GM06990 (cell line): ENCODE measurements around the gene HSD17B8.

Experiments
- DNase-seq: peaks from one replicate; pipeline ENCODE4 v3.0.0-alpha.2; 2011; ENCODE audit not compliant: insufficient read length; ENCODE audit errors: extremely low read depth
- H3K27me3 ChIP-seq: replicated peaks from 2 replicates; pipeline ENCODE4 v1.6.0; 2011; ENCODE audit warnings: low read length; ENCODE audit not compliant: control insufficient read depth, insufficient read depth
- H3K36me3 ChIP-seq: 2 replicates; pipeline ENCODE4 v1.5.1; 2011; ENCODE audit warnings: low read length; ENCODE audit not compliant: control insufficient read depth, insufficient read depth
- H3K4me3 ChIP-seq: replicated peaks from 2 replicates; pipeline ENCODE4 v1.5.1; 2011; ENCODE audit warnings: low read depth, mild to moderate bottlenecking, control low read depth, low read length
- TF ChIP-seq, protein P1 (sequence below): IDR thresholded peaks from 2 replicates; pipeline ENCODE4 v1.5.1; 2011; ENCODE audit warnings: low read length, control low read depth, mild to moderate bottlenecking, inconsistent platforms; ENCODE audit not compliant: insufficient read depth, poor library complexity, severe bottlenecking

HSD17B8 gene

GRCh38 chr6:33177552-33178446, 26.7 kb upstream of the HSD17B8 start:
- Histone ChIP-seq H3K36me3 (no peaks in the 10 kb centered on the region), H3K27me3 (no peaks in the 10 kb centered on the region; the same call in none of the 2 replicates), H3K4me3 (no peak overlapping the region)
- TF ChIP-seq, protein P1, sequence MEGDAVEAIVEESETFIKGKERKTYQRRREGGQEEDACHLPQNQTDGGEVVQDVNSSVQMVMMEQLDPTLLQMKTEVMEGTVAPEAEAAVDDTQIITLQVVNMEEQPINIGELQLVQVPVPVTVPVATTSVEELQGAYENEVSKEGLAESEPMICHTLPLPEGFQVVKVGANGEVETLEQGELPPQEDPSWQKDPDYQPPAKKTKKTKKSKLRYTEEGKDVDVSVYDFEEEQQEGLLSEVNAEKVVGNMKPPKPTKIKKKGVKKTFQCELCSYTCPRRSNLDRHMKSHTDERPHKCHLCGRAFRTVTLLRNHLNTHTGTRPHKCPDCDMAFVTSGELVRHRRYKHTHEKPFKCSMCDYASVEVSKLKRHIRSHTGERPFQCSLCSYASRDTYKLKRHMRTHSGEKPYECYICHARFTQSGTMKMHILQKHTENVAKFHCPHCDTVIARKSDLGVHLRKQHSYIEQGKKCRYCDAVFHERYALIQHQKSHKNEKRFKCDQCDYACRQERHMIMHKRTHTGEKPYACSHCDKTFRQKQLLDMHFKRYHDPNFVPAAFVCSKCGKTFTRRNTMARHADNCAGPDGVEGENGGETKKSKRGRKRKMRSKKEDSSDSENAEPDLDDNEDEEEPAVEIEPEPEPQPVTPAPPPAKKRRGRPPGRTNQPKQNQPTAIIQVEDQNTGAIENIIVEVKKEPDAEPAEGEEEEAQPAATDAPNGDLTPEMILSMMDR: no peak
- DNase-seq: no peak

DNA sequence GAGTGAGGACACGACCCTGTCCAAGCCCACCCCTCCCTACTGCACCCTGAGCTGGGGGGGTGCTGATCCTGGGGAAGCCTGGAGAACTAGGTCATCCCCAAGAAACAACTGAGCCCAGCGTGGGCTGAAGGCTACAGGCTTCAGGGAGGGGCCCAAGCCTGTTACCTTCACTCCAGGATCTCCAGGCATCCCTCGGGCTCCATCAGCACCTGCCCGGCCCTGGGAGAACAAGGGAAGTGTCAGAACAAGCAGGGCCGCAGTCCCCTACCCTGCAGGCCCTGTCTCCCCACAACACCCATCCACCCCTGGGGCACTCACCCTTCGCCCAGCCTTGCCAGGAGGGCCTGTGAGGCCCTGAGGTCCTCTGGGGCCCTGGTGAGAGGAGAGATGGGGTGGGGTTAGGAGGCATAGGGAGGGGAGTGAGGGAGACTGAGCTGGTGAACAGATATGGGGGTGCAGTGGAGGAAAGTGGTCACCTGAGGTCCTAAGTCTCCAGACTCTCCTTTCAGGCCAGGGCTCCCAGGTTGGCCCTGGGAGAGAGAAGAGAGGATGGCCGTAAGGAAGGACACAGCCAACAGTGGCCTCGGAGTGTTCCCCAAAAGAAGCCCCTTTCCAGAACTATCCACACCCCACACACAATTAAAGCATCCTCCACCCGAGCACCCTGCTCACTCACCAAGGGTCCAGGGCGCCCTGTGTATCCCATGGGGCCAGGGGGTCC, 25.5 kb upstream of the HSD17B8 start:
- no peaks in the 10 kb centered on the region; the same call in none of the 2 replicates for H3K27me3 ChIP-seq
- DNase-seq: no peak
- H3K4me3 ChIP-seq: no peak overlapping the region
- TF ChIP-seq, protein P1: no peak
- no peaks in the 10 kb centered on the region for H3K36me3 ChIP-seq

DNA sequence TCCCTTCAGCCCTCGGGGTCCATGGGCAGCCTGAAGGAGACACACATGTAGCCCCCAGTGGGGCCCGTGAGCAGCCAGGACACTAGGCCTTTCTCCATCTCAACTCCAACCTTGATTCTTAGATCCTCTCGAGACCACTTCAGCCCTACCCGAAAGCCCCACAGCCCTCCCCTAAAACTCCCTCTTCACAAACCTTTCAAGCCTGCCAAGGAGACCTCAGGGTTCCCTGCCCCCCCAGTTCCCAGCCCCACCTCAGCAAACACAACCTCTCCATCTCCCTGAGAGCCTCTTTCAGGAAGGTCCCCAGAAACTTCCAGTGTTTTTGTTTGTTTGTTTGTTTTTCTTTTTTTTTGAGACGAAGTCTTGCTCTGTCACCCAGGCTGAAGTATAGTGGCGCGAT, 23.3 kb upstream of the HSD17B8 start:
- no peak for DNase-seq
- TF ChIP-seq, protein P1: no peak
- no peaks in the 10 kb centered on the region for H3K27me3 ChIP-seq
- H3K4me3 ChIP-seq: no peak overlapping the region
- H3K36me3 ChIP-seq: no peaks in the 10 kb centered on the region

GRCh38 chr6:33183071-33183683, 21.3 kb upstream of the HSD17B8 start:
- Histone ChIP-seq H3K36me3 (no peaks in the 10 kb centered on the region), H3K27me3 (no peaks in the 10 kb centered on the region; the same call in 1 of the 2 replicates), H3K4me3 (no peak overlapping the region)
- TF ChIP-seq, protein P1: no peak
- no peak for DNase-seq

DNA sequence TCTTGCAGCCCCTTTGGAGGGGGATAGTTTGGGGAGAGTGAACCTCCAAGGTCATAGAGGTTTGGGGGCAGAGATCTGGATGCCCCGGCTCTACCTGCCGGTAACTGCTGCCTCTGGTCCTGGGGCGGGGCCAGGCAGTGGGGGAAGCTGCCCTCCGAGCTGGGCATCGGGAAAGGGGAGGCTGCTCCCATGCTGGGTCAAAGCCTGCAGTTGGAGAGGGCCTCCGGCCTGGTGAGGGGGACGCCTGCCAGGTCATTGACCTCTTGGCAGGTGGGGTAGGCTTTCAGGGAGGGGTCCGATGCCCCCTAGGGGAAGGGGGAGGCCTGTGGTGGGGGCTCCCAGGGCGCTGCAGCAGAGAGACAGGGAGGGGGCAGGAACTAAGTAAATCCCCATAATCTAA, 19.3 kb upstream of the HSD17B8 start:
- DNase-seq: no peak
- no peak overlapping the region for H3K4me3 ChIP-seq

More for the DNA sequence above, 19.3 kb upstream of the HSD17B8 start:
- H3K27me3 ChIP-seq: no peaks in the 10 kb centered on the region; the same call in 1 of the 2 replicates
- H3K36me3 ChIP-seq: no peaks in the 10 kb centered on the region
- TF ChIP-seq, protein P1: no peak
